ENCODE measurements around the gene ZNF674.

GRCh38 chrX:46485897-46486296 is 59.3 kb downstream of the ZNF674 start:
- no peak for TF ChIP-seq CTCF (IDR thresholded peaks at IDR 0.05; ENCODE audit: extremely low read depth in 1 of 2, insufficient read depth in 1 of 2, low read depth in 1 of 2, low read length in 2 of 2)
- no peak for TF ChIP-seq MYC (IDR thresholded peaks at IDR 0.05; ENCODE audit: low read depth, low read length)
- TF ChIP-seq POLR2A (IDR thresholded peaks at IDR 0.05; ENCODE audit: low read depth, low read length) = no peak
- no peak for TF ChIP-seq JUN (IDR thresholded peaks at IDR 0.05; ENCODE audit: borderline replicate concordance, insufficient read depth, insufficient read length, low read depth)
- TF ChIP-seq EZH2 (IDR thresholded peaks at IDR 0.05; ENCODE audit: borderline replicate concordance, low read depth, low read length, severe bottlenecking) = no peak

All from endothelial cell of umbilical vein (primary cell).